Prostate gland (tissue), 2 donors: Measurements from ENCODE around the gene GPRASP2.

Experiments used
- CTCF ChIP-seq, 4 experiments: fragments of 200-600 bp in 2 of 4; fragments of 450-650 bp in 2 of 4; sonication (generic) in 2 of 4; IDR thresholded peaks; 1 replicate in 3 of 4; 2 replicates in 1 of 4; pipeline ENCODE4 v1.5.1; 2016 to 2019; ENCODE audit warnings: antibody characterized with exemption in 4 of 4, mild to moderate bottlenecking in 2 of 4, moderate library complexity in 2 of 4
- POLR2A ChIP-seq: fragments of 450-650 bp; IDR thresholded peaks from one replicate; pipeline ENCODE4 v1.6.1; 2016; ENCODE audit warnings: antibody characterized with exemption, mild to moderate bottlenecking
- POLR2AphosphoS5 ChIP-seq: sonication (generic); formaldehyde crosslinking; IDR thresholded peaks from one replicate; pipeline ENCODE4 v1.6.1; 2017; ENCODE audit warnings: antibody characterized with exemption

- no peak for TF ChIP-seq CTCF (IDR thresholded peaks at IDR 0.05)
- no peak for TF ChIP-seq POLR2A
- no peak for TF ChIP-seq POLR2AphosphoS5
These were observed 11.2 kb downstream of the GPRASP2 start for GRCh38 chrX:102723456-102723855.
